Measurements from ENCODE around the gene GALNTL6. TPM values are rescaled to one million over a fixed set of nuclear protein-coding genes. Genes with fewer than 3 reads are reported as not detected.

GALNTL6 gene
- total RNA-seq, 1 experiment from 2014 or later: not detected

GRCh38 chr4:171947400-171947799, 134.2 kb downstream of the GALNTL6 start:
- intact Hi-C loops (cut with micrococcal nuclease): no loop called here
- no peak overlapping the region for H3K4me2 ChIP-seq (ENCODE audit: low read length)
- no peak for TF ChIP-seq ZFX (IDR thresholded peaks at IDR 0.05)
- no peak for TF ChIP-seq ATF3 (IDR thresholded peaks at IDR 0.05)
- TF ChIP-seq SP1 (IDR thresholded peaks at IDR 0.05; ENCODE audit: low read depth): no peak
- no peak for TF ChIP-seq TCF7L2 (IDR thresholded peaks at IDR 0.05; ENCODE audit: borderline replicate concordance, extremely low read depth, insufficient read depth, insufficient read length)
- TF ChIP-seq POLR2A (IDR thresholded peaks at IDR 0.05; ENCODE audit: borderline replicate concordance, extremely low read depth, insufficient read depth, insufficient read length): no peak
- no peak for TF ChIP-seq CEBPB (IDR thresholded peaks at IDR 0.05; ENCODE audit: low read depth)
- no peak for TF ChIP-seq POLR2AphosphoS5 (IDR thresholded peaks at IDR 0.05; ENCODE audit: low read depth, low read length)
- no peak for TF ChIP-seq SRF (IDR thresholded peaks at IDR 0.05; ENCODE audit: low read depth)
- TF ChIP-seq FOSL1 (IDR thresholded peaks at IDR 0.05; ENCODE audit: low read depth): no peak
- no peak for TF ChIP-seq EZH2 (IDR thresholded peaks at IDR 0.05)
- no peak for TF ChIP-seq SIN3A (IDR thresholded peaks at IDR 0.05; ENCODE audit: low read depth)
- TF ChIP-seq RAD21 (IDR thresholded peaks at IDR 0.05; ENCODE audit: low read depth): no peak
- TF ChIP-seq, protein P1, sequence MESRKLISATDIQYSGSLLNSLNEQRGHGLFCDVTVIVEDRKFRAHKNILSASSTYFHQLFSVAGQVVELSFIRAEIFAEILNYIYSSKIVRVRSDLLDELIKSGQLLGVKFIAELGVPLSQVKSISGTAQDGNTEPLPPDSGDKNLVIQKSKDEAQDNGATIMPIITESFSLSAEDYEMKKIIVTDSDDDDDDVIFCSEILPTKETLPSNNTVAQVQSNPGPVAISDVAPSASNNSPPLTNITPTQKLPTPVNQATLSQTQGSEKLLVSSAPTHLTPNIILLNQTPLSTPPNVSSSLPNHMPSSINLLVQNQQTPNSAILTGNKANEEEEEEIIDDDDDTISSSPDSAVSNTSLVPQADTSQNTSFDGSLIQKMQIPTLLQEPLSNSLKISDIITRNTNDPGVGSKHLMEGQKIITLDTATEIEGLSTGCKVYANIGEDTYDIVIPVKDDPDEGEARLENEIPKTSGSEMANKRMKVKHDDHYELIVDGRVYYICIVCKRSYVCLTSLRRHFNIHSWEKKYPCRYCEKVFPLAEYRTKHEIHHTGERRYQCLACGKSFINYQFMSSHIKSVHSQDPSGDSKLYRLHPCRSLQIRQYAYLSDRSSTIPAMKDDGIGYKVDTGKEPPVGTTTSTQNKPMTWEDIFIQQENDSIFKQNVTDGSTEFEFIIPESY (IDR thresholded peaks at IDR 0.05; ENCODE audit: extremely low read depth, insufficient replicate concordance, low read length): no peak
- TF ChIP-seq YY1 (IDR thresholded peaks at IDR 0.05; ENCODE audit: extremely low read depth, insufficient replicate concordance, low read depth, low read length): no peak
- TF ChIP-seq ZNF274 (IDR thresholded peaks at IDR 0.05; ENCODE audit: low read depth, low read length): no peak
- TF ChIP-seq JUND (IDR thresholded peaks at IDR 0.05): no peak
- no TSS peak for BruUV-seq (replicated peaks)
- no peak for ATAC-seq
- H3K9ac ChIP-seq (ENCODE audit: low read length): no peak overlapping the region
- no peaks in the 10 kb centered on the region for H3K36me3 ChIP-seq (ENCODE audit: control insufficient read depth in 1 of 2, insufficient read depth in 2 of 2, low read length in 2 of 2)
- no peak overlapping the region for H3K4me3 ChIP-seq (replicated peaks in 1 of 2; ENCODE audit: low read depth in 1 of 2, low read length in 2 of 2)
- H3K9me2 ChIP-seq (ENCODE audit: insufficient read depth): no peaks in the 10 kb centered on the region
- ChIA-PET CTCF (no interaction called here), POLR2A (no interaction called here), RAD21 (ENCODE audit: low non-redundant PET in 1 of 2, low total read pairs in 2 of 2, uncharacterized antibody in 2 of 2, unreplicated experiment in 2 of 2) (no interaction called here)
- H3K79me2 ChIP-seq (ENCODE audit: insufficient read depth, low read length): no peaks in the 10 kb centered on the region
- DNase-seq (ENCODE audit: low read depth, low spot score): no peak
- no peaks in the 10 kb centered on the region for H3K4me1 ChIP-seq (ENCODE audit: control insufficient read depth in 1 of 2, insufficient read depth in 2 of 2, low read length in 2 of 2)
- H4K20me1 ChIP-seq (ENCODE audit: insufficient read depth): no peaks in the 10 kb centered on the region; the same call in 1 of the 2 replicates
- no peak overlapping the region for H3K27ac ChIP-seq (ENCODE audit: low read depth, low read length)
- peak overlapping the region; percentile 44 for H2AFZ ChIP-seq (ENCODE audit: low read depth, low read length, poor library complexity, severe bottlenecking)
- H3K27me3 ChIP-seq (ENCODE audit: insufficient read depth, low read length): no peaks in the 10 kb centered on the region
- no peaks in the 10 kb centered on the region for H3K9me3 ChIP-seq (ENCODE audit: control insufficient read depth in 1 of 2, insufficient read depth in 1 of 2, low read depth in 1 of 2, low read length in 2 of 2)
